Ishikawa (cell line): ENCODE results near the gene MARVELD2.

Experiments used
- CEBPB ChIP-seq: IDR thresholded peaks from 2 replicates; pipeline ENCODE4 v1.6.1; 2012
- CREB1 ChIP-seq: IDR thresholded peaks from 2 replicates; pipeline ENCODE4 v1.6.1; 2012; ENCODE audit warnings: low read depth
- EGR1 ChIP-seq: IDR thresholded peaks from 2 replicates; pipeline ENCODE4 v1.6.1; 2012
- EP300 ChIP-seq: IDR thresholded peaks from 2 replicates; pipeline ENCODE4 v1.6.1; 2012; ENCODE audit warnings: borderline replicate concordance
- FOXM1 ChIP-seq: IDR thresholded peaks from 2 replicates; pipeline ENCODE4 v1.6.1; 2012; ENCODE audit warnings: low read depth, borderline replicate concordance
- MAX ChIP-seq: IDR thresholded peaks from 2 replicates; pipeline ENCODE4 v1.6.1; 2012
- NFIC ChIP-seq: IDR thresholded peaks from 2 replicates; pipeline ENCODE4 v1.6.1; 2012
- RAD21 ChIP-seq: IDR thresholded peaks from 2 replicates; pipeline ENCODE4 v1.6.1; 2012; ENCODE audit warnings: low read depth
- REST ChIP-seq: IDR thresholded peaks from 2 replicates; pipeline ENCODE4 v1.6.1; 2012; ENCODE audit warnings: low read depth, mild to moderate bottlenecking
- TAF1 ChIP-seq: IDR thresholded peaks from 2 replicates; pipeline ENCODE4 v1.6.1; 2012; ENCODE audit warnings: low read depth, mild to moderate bottlenecking
- TCF12 ChIP-seq: IDR thresholded peaks from 2 replicates; pipeline ENCODE4 v1.6.1; 2012; ENCODE audit warnings: low read depth
- TEAD4 ChIP-seq: IDR thresholded peaks from 2 replicates; pipeline ENCODE4 v1.6.1; 2012
- USF1 ChIP-seq: IDR thresholded peaks from 2 replicates; pipeline ENCODE4 v1.6.1; 2012
- YY1 ChIP-seq: IDR thresholded peaks from 2 replicates; pipeline ENCODE4 v1.6.1; 2012; ENCODE audit warnings: low read depth
- ZBTB7A ChIP-seq: IDR thresholded peaks from 2 replicates; pipeline ENCODE4 v1.6.1; 2012; ENCODE audit warnings: low read depth

Gene MARVELD2

GRCh38 chr5:69416180-69416579, 1.3 kb downstream of the MARVELD2 start:
- TF ChIP-seq TAF1 (no peak), USF1 (no peak), RAD21 (no peak), FOXM1 (no peak), YY1 (no peak), EGR1 (no peak)

GRCh38 chr5:69416699-69417098, 1.8 kb downstream of the MARVELD2 start:
- TF ChIP-seq YY1 (no peak), USF1 (no peak), FOXM1 (no peak), TCF12 (no peak), RAD21 (no peak), NFIC (no peak), EP300 (no peak), TAF1 (no peak), REST (no peak), EGR1 (no peak), TEAD4 (no peak), CEBPB (no peak)

- TF ChIP-seq EP300 (no peak), CEBPB (no peak), ZBTB7A (no peak)
Observed at GRCh38 chr5:69418554-69418953, 3.6 kb downstream of the MARVELD2 start.

GRCh38 chr5:69431424-69432303, 16.7 kb downstream of the MARVELD2 start:
- no peak for TF ChIP-seq CEBPB
- TF ChIP-seq TAF1 = no peak
- TF ChIP-seq TCF12 = no peak
- TF ChIP-seq USF1 = no peak
- TF ChIP-seq TEAD4 = no peak
- no peak for TF ChIP-seq YY1
- no peak for TF ChIP-seq FOXM1
- TF ChIP-seq MAX = no peak
- TF ChIP-seq REST = no peak
- TF ChIP-seq RAD21 = no peak
- TF ChIP-seq EGR1 = no peak
- TF ChIP-seq CREB1 = no peak
- TF ChIP-seq EP300 = no peak
- TF ChIP-seq NFIC = no peak
- TF ChIP-seq ZBTB7A = no peak

GRCh38 chr5:69432412-69433206, 17.7 kb downstream of the MARVELD2 start:
- TF ChIP-seq NFIC (no peak), FOXM1 (no peak), YY1 (no peak), REST (no peak), TEAD4 (no peak), USF1 (no peak), CREB1 (no peak), EP300 (no peak), TAF1 (no peak), EGR1 (no peak), CEBPB (no peak), ZBTB7A (no peak), TCF12 (no peak)
